Dermis microvascular lymphatic vessel endothelial cell (primary cell): Measurements from ENCODE around the gene SLC6A16. TPM values are rescaled to one million over a fixed set of nuclear protein-coding genes. Genes with fewer than 3 reads are reported as not detected.
A peak's percentile ranks its signal among the peaks of the same experiment; 100 is the strongest.
"Not testable (repeated sequence)": the region's sequence is repeated elsewhere in the genome, so short reads cannot be mapped to it uniquely, and the experiment has no call there.

Experiments used
- DNase-seq, 2 donors: peaks; one replicate each; pipeline versions ENCODE4 v3.0.0 to v3.0.0-alpha.2; 2010; ENCODE audit warnings: low read depth in 2 of 2
- total RNA-seq: library from RNA; depleted of rRNA; stranded (reverse); fragments of >200 nt; gene quantifications from 2 replicates; pipeline ENCODE4 v1.2.1, GENCODE V29; 2014

SLC6A16 gene
- total RNA-seq, 1 donor from 2014 or later: 0.26 TPM

GRCh38 chr19:49344505-49345423 lies 19.8 kb upstream of the SLC6A16 start:
- no peak for DNase-seq

GRCh38 chr19:49343123-49343522 lies 18.1 kb upstream of the SLC6A16 start:
- no peak for DNase-seq

GRCh38 chr19:49342291-49342721 lies 17.3 kb upstream of the SLC6A16 start:
- DNase-seq: no peak

GRCh38 chr19:49340865-49341718 lies 16.1 kb upstream of the SLC6A16 start:
- DNase-seq: no peak

- DNase-seq: peak in 1 of 2 donors; percentile 64
Measured at GRCh38 chr19:49340069-49340864, 15.3 kb upstream of the SLC6A16 start.

- DNase-seq: peak; percentile 85 to 89
Measured at GRCh38 chr19:49339301-49340068, 14.5 kb upstream of the SLC6A16 start.

GRCh38 chr19:49338691-49339300 lies 13.8 kb upstream of the SLC6A16 start:
- DNase-seq: peak in 1 of 2 donors; percentile 68

- DNase-seq: no peak
Measured at GRCh38 chr19:49338023-49338677, 13.2 kb upstream of the SLC6A16 start.

GRCh38 chr19:49337267-49338022 lies 12.5 kb upstream of the SLC6A16 start:
- DNase-seq: no peak

- no peak for DNase-seq
Measured at GRCh38 chr19:49336482-49337266, 11.7 kb upstream of the SLC6A16 start.

- no peak for DNase-seq
Measured at GRCh38 chr19:49335784-49336481, 10.9 kb upstream of the SLC6A16 start.

- DNase-seq: no peak
Measured at GRCh38 chr19:49335071-49335783, 10.2 kb upstream of the SLC6A16 start, which contains the start of gene CD37. Gene CD37 (plus strand): TSS chr19:49335406. CDS start chr19:49335541, 135 bp downstream.

GRCh38 chr19:49333811-49334288 lies 8.9 kb upstream of the SLC6A16 start:
- DNase-seq: peak in 1 of 2 donors; percentile 26

- DNase-seq: no peak
Measured at GRCh38 chr19:49333418-49333805, 8.4 kb upstream of the SLC6A16 start.

GRCh38 chr19:49332691-49333417 lies 7.9 kb upstream of the SLC6A16 start:
- not testable (repeated sequence) for DNase-seq

- DNase-seq: peak in 1 of 2 donors; percentile 41
Measured at GRCh38 chr19:49331616-49332055, 6.6 kb upstream of the SLC6A16 start.
